ENCODE data around the gene FOXD1.
"Not testable (repeated sequence)": the region's sequence is repeated elsewhere in the genome, so short reads cannot be mapped to it uniquely, and the experiment has no call there.

FOXD1 gene

DNA sequence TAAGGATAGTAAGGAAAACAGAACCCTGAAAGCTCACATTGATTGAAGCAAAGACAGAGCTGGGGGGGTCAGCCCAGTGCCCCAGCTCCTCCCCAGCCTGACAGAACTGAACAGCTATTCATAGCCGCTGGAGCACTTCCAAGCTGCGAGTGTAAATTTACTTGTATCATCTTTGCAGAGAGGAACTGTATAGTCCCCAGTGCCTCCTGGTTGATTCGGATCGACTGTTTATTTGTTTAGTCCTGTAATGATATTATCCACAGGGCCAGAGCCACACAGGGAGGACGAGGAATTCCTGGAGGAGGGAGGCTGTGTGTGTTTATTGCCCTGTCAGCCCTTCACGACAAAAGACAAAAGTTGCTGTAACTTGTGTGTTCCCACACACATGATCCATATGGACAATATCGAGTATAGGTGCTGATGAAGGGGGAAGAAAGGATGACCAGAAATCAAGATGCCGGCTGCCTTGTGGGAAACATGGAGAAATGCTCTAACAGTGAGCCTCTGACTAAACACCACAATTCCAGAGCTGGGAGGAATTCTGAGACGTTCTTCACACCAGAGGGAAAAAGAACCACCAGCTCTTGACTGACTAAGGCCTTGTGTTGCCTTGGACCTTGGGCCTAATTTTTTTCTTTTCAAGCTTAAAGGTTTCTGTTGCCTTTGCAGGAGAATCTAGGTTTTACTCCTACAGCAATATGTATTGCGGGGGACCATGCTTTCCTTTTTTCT lies 31.1 kb downstream of the FOXD1 start:
- DNase-seq (ENCODE audit: low read depth in 2 of 2) = no peak

DNA sequence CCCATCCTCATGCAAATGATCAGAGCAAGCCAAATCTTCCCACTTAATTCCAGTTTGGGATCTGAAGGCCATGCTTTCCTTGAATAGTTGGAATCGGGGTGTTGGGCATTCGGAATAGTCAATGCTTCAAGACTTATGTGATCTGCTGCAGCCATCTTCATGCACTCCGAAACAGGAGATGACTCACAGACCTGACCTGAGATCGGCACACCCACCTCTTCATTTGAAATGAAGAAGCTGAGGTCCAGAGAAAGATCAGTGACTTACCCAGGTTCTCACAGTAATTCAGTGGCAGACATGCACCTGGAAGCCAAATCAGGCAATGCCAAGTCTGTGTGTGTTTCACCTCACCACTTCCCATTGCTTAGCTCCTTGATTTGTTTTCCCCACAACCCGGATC lies 33.0 kb downstream of the FOXD1 start:
- DNase-seq (ENCODE audit: low read depth in 2 of 2) = no peak

DNA sequence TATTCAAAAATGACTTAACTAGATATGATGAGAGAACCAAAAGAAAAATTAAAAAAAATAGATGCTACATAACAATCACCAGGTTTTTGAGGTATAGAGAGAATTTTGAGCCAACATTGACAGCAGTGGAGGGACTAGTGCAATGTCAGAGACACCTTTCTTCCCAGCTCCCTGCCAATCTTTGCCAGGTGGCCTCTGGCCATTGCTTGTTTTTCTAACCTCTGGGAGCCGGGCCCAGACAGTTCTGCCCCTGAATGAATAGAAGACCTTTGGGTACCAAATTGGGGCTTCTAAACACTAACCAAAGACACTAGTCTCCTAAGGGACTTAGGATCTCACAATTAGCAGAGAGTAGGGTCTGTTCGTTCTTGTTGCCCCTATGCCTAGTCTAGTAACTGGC lies 33.4 kb downstream of the FOXD1 start:
- DNase-seq (ENCODE audit: low read depth in 2 of 2) = no peak

DNA sequence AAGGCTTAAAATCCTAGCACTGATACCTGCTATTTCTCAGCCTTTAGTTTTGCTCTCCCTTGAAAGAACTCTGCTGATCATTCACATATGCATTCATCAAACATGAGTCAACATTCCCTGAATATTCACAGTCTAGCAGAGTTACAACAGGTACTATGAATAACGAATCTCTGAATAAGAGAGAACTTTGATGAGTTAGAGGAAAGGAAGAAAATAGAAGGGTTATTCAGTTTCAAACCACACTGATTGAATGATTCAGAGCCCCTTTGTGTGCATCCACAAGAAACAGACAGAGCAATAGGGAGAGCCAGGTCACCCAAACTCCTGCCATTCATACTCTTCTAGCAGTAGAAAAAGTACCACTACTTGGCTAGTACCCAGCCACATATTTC lies 36.0 kb downstream of the FOXD1 start:
- DNase-seq (ENCODE audit: low read depth in 2 of 2) = no peak

DNA sequence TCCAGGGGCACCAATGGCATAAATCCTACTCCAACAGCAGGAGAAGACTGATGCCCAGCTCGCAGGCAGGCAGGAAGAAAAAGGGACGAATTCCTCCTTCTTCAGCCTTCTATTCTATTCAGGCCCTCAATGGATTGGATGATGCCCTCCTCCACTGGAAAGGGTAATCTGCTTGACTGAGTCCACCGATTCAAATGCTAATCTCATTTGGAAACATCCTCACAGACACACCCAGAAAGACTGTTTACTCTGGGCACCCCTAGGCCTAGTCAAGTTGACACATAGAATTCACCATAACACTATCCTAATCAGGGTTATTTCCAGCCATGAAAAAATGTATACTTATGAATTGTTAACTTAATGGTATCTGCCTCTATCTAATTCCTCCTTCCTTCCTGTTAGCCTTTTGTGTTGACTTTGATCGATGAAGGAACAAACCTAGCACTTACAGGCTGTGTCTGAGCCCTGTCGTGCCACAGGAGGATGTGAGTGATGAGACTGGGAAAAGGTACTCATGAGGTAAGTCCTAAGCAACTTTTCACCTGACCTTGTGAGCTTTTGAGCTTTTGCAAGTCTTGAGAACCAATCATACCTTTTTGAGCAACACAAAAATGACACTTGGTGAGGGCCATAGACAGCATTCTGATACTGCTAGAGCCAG lies 36.5 kb downstream of the FOXD1 start:
- DNase-seq (ENCODE audit: low read depth in 2 of 2) = no peak

DNA sequence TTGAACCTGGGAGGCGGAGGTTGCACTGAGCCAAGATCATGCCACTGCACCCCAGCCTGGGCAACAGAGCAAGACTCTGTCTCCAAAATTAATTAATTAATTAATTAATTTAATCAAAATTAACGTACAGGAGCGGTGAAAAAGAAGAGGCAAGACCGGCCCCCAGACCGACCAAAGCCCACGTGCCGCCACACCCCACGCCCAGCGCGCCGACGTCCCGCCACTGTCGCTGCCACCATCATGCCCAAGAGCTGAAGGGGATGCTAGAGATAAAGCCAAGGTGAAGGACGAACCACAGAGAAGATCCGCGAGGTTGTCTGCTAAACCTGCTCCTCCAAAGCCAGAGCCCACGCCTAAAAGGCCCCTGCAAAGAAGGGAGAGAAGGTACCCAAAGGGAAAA lies 38.6 kb downstream of the FOXD1 start:
- not testable (repeated sequence) for DNase-seq (ENCODE audit: low read depth in 2 of 2)

DNA sequence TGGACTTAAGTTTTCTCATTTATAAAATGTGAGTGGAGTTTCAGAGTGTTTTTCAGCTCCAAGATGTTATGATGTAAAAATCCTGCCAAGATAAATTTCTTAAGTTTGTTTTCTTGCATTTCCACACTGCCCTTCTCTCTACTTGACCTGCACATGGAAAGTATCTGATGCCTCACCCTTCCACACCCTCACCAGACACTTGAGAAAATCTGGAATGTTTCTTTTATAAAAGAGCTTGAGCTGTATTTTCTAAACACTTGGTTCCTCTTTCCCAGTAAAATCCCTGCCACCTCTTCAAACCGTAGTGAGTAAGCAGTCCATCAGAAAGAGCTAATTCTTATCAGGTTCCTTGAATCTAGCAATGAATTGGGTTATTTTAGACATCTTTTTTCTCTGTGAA lies 42.9 kb downstream of the FOXD1 start:
- DNase-seq (ENCODE audit: low read depth in 2 of 2) = no peak

DNA sequence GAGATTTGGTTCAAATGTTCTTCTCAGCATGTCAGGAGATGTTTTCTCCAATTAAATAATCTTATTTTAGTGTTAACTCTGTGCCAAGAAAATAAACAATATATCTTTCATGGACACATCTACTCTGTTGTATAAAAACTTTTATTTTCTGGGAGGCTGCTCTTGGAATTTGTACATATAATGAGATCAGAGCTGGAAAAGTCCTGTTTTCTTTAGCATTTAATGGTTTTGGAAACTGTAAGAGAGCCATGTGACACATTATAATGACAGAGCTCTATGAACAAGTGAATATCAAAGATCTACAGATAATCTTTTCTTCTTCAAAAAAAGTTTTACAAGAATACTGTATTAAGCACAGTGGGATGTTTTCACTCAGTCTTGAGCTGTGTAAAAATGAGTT lies 48.8 kb downstream of the FOXD1 start:
- no peak for DNase-seq (ENCODE audit: low read depth in 2 of 2)

Measured in stimulated activated CD8-positive, alpha-beta memory T cell treated with anti-CD3 and anti-CD28 coated beads, Interleukin-2, amount 100 ng/mL, for 1 hour (primary cell).